HG03521 (cell line): ENCODE results near the gene CENPL.
"Not testable (repeated sequence)": the region's sequence is repeated elsewhere in the genome, so short reads cannot be mapped to it uniquely, and the experiment has no call there.

Source experiments
- ATAC-seq: cut with Tn5 transposase; IDR thresholded peaks from one replicate; pipeline ENCODE4 v1.9.1; 2021; ENCODE audit warnings: mild to moderate bottlenecking, moderate library complexity; ENCODE audit not compliant: unreplicated experiment

CENPL gene

GRCh38 chr1:173857363-173857917, 32.8 kb upstream of the CENPL start:
- ATAC-seq = no peak

GRCh38 chr1:173856903-173857302, 32.2 kb upstream of the CENPL start:
- ATAC-seq = no peak

- no peak for ATAC-seq
Observed at GRCh38 chr1:173856014-173856413, 31.3 kb upstream of the CENPL start.

- no peak for ATAC-seq
Observed at GRCh38 chr1:173853074-173853473, 28.4 kb upstream of the CENPL start.

- no peak for ATAC-seq
Observed at GRCh38 chr1:173852105-173852504, 27.4 kb upstream of the CENPL start.

GRCh38 chr1:173832748-173833147, 8.1 kb upstream of the CENPL start:
- no peak for ATAC-seq

- no peak for ATAC-seq
Observed at GRCh38 chr1:173827611-173828010, 2.9 kb upstream of the CENPL start.

- peak; percentile 32 for ATAC-seq
Observed at GRCh38 chr1:173823781-173824314, 835 bp downstream of the CENPL start.

GRCh38 chr1:173821680-173822079, 3.0 kb downstream of the CENPL start:
- ATAC-seq = no peak

- ATAC-seq = no peak
Observed at GRCh38 chr1:173818459-173818858, 6.2 kb downstream of the CENPL start.

- not testable (repeated sequence) for ATAC-seq
Observed at GRCh38 chr1:173813654-173814053, 11.0 kb downstream of the CENPL start.

GRCh38 chr1:173802961-173803360, 21.7 kb downstream of the CENPL start:
- ATAC-seq = no peak

GRCh38 chr1:173799995-173800394, 24.7 kb downstream of the CENPL start:
- ATAC-seq = not testable (repeated sequence)

GRCh38 chr1:173798078-173798477, 26.6 kb downstream of the CENPL start:
- ATAC-seq = no peak

- no peak for ATAC-seq
Observed at GRCh38 chr1:173789841-173790240, 34.8 kb downstream of the CENPL start.

GRCh38 chr1:173784997-173785396, 39.7 kb downstream of the CENPL start:
- ATAC-seq = no peak

- no peak for ATAC-seq
Observed at GRCh38 chr1:173779936-173780335, 44.7 kb downstream of the CENPL start.

- ATAC-seq = no peak
Observed at GRCh38 chr1:173775578-173776226, 49.0 kb downstream of the CENPL start.

- no peak for ATAC-seq
Observed at GRCh38 chr1:173771560-173771959, 53.1 kb downstream of the CENPL start.

- ATAC-seq = not testable (repeated sequence)
Observed at GRCh38 chr1:173770330-173770729, 54.4 kb downstream of the CENPL start.

GRCh38 chr1:173768827-173769226, 55.9 kb downstream of the CENPL start:
- ATAC-seq = no peak

- no peak for ATAC-seq
Observed at GRCh38 chr1:173768206-173768605, 56.5 kb downstream of the CENPL start.

- not testable (repeated sequence) for ATAC-seq
Observed at GRCh38 chr1:173764331-173764730, 60.4 kb downstream of the CENPL start.
